ENCODE data around the gene CPXM2.

DNA sequence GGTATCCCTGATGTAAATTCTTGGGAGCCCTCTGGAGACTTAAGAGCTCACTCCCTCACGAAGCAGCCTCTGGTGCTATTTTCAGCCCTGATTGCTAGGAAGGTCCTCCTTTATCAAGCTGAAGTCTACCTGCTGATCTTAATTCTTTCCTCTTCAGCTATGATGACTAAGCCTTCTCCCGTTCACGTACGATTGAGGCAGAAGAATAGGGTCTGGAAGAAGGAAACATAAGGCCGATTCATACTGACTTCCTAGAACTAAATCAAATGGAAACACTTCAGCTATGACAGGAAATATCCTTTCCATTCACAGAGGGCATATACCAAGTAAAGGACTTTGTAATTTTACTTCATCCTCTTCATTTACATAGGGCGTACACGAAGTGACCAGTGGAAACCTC is 107.0 kb downstream of the CPXM2 start:
- no peak for TF ChIP-seq SPI1 (IDR thresholded peaks at IDR 0.05; ENCODE audit: borderline replicate concordance, low read depth)
- no peak for TF ChIP-seq REST (IDR thresholded peaks at IDR 0.05; ENCODE audit: insufficient replicate concordance, low read depth)
